GM19193 (cell line): Measurements from ENCODE around the gene TBC1D5.

Experiments used
- POLR2A ChIP-seq: IDR thresholded peaks from 4 replicates; pipeline ENCODE4 v1.6.1; 2011; ENCODE audit not compliant: insufficient read depth, insufficient read length; ENCODE audit errors: extremely low read depth

TBC1D5 gene

DNA sequence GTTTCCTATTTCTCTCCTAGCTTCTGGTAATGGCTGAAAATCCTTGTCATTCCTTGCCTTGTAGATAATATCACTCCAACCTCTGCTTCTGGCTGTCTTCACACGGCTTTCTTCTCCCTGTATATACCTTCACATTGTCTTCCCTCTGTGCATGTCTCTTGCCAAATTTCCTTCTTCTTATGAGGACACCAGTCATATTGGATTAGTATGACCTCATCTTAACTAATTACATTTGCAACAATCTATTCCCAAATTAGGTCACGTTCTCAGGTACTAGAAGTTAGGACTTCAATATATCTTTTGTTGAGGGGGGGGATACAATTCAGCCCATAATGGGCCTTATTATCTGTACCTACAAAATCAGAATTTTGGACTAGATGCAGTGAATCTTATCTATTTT is 440.3 kb downstream of the TBC1D5 start:
- TF ChIP-seq POLR2A = no peak

- TF ChIP-seq POLR2A = no peak
Observed at GRCh38 chr3:17301271-17301670, 441.2 kb downstream of the TBC1D5 start.

DNA sequence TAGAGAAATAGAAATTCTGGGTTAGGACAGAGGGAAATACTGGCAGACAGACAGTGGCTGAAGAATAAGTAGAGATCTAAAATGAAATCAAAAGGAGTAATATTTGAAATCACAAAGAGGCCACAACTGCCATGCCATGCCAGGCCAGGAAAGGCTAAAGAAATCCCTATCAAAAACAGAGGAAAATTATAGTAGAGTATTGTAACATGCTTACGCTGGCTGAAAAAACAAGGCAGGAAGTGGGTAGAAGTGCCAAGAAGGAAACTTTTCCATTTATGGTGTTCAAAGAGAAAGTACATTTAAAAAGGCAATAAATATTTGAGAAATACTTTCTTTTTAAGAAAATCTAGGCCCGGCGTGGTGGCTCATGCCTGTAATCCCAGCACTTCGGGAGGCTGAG is 442.0 kb downstream of the TBC1D5 start:
- TF ChIP-seq POLR2A = no peak

- TF ChIP-seq POLR2A = no peak
Observed at GRCh38 chr3:17298038-17298437, 444.4 kb downstream of the TBC1D5 start.

- TF ChIP-seq POLR2A = no peak
Observed at GRCh38 chr3:17292556-17292955, 449.9 kb downstream of the TBC1D5 start.

- TF ChIP-seq POLR2A = no peak
Observed at GRCh38 chr3:17290894-17291293, 451.5 kb downstream of the TBC1D5 start.

GRCh38 chr3:17288839-17289399 is 453.5 kb downstream of the TBC1D5 start:
- no peak for TF ChIP-seq POLR2A

DNA sequence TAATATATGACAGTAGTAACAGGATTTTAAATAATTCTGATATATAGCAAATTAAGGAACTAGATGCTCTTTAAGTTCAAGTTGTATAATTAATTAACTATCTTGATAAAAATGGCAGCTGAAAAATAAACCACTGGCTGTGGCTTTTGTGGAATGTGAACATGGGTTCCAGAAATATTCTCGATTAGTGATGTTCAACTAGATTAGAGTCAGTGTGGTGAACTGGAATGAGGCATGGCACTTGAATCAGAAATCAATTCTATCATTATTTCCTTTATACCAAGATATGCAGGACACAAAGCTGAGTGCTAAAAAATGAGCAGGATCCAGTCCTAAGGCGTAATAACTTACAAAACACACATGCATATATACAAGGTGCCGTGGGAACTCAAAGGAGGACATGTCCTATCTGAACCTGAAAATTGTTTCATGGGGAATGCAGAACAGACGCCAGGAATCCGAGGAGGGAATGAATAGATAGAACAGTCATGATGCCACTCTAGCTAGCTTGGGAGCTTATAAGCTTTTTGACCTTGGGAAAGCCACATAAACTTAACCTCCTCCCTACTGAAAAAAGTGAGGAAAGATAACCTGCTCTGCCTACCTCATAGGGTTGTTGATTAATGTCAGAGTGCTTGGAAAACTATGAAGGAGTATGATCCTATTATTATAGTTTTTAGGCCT is 455.3 kb downstream of the TBC1D5 start:
- no peak for TF ChIP-seq POLR2A

GRCh38 chr3:17278006-17278405 is 464.4 kb downstream of the TBC1D5 start:
- no peak for TF ChIP-seq POLR2A

DNA sequence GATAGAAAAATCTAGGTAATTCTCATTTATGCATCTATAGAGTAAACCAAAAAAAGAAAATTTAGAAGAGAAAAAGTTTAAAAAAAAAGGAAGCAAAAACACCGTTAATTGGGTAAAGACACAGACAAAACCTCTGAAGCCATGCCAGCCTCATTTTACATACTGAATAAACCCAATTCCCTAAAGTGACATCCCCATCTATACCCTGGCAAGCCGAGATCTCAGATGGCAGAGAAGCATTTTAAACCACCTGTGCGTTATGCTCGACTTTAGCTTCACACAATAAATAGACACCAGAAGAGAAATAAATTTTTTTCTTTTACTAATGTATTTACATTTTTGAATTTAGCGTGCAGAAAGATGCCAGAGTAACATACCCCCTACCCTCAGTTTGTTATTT is 475.6 kb downstream of the TBC1D5 start:
- no peak for TF ChIP-seq POLR2A

DNA sequence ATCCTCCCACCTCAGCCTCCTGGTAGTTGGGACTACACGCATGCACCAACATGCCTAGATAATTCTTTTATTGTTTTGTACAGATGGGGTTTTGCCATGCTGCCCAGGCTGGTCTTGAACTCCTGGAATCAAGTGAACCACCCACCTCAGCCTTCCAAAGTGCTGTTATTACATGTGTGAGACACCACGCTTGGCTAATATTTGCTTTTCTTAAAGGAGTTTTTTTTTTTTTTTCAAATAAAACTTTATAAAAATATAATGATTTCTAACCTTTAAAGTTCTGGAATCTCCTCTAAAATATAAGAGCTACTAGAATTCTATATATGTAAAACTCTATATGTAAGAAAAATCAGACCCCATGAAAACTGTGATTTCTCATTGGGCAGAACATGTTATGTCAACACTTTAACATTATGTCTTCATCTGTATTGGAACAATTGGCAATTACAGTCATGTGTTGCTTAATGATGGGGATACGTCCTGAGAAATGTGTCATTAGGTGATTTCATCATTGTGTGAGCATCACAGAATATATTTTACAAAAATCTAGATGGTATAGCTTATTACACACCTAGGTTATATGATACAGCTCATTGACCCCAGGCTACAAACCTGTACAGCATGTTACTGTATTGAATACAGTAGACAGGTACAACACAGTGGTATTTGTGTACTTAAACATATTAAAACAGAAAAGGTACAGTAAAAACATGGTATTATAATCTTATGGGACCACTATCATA is 480.6 kb downstream of the TBC1D5 start:
- TF ChIP-seq POLR2A = no peak

GRCh38 chr3:17260257-17260656 is 482.2 kb downstream of the TBC1D5 start:
- no peak for TF ChIP-seq POLR2A

DNA sequence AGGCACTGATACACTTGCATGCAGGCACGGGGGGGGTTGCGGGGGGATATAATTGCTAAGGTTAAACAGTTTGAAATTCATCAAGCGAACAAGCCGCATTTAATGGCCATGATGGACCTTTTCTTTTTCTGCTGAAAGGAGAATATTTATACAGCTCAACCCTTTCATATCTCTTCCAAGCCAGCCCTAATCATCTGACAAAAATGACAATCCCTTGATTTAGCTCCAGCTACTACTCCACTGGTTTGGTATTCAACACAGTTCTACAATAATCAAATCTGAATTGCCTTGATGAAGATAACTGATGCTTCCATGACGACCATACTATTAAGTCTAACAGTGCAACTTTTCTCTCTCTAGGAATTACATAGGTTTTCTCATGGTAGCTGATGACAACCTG is 482.7 kb downstream of the TBC1D5 start:
- no peak for TF ChIP-seq POLR2A

DNA sequence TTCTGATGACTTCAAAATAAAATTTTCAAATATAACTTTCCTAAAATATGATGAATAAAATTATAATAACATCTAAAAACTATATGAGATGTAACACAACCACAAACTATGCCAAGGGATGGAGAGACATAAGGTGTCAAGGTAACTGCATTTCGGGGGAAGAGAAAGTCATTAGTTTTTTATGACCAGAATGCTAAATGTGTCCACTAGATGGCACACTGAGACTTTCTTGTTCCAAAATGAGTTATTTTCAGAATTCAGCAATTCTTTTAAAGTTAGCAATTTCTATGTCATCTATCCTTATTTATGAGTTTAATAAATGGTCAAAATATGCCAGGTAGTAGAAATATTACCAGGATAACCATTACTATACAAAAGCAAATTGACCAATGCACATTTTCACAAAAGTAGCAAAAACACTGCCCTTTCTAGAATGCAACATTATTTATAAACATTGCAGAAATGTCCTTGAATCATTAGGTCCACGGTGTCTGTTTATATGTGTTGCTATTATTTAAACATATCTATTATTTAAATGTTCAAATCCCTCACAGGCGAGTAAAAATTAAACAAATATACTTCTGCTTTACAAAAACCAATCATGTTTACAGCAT is 483.5 kb downstream of the TBC1D5 start:
- no peak for TF ChIP-seq POLR2A

- no peak for TF ChIP-seq POLR2A
Observed at GRCh38 chr3:17257269-17257668, 485.2 kb downstream of the TBC1D5 start.

GRCh38 chr3:17243621-17244020 is 498.8 kb downstream of the TBC1D5 start:
- no peak for TF ChIP-seq POLR2A
